ENCODE results near the gene PSORS1C2.

GRCh38 chr6:31157513-31158139 lies 18.8 kb upstream of the PSORS1C2 start, which contains the start of gene CCHCR1:
- TF ChIP-seq GATA3 (IDR thresholded peaks at IDR 0.05; ENCODE audit: low read depth, low read length) (no peak), GATA2 (IDR thresholded peaks at IDR 0.05; ENCODE audit: low read depth, low read length) (no peak)

Data from SH-SY5Y (cell line).